Fibroblast of mammary gland (primary cell): ENCODE measurements around the gene CIAO2A.

Experiments
- DNase-seq: peaks from one replicate; pipeline ENCODE4 v3.0.0-alpha.2; 2010; ENCODE audit warnings: low read depth
- H3K4me3 ChIP-seq: 2 replicates; pipeline ENCODE4 v1.5.1; 2011; ENCODE audit warnings: low read depth, mild to moderate bottlenecking, low read length, moderate library complexity; ENCODE audit not compliant: control insufficient read depth
- CTCF ChIP-seq: conservative IDR thresholded peaks from 2 replicates; pipeline ENCODE4 v1.5.1; 2011; ENCODE audit warnings: low read depth, low read length, inconsistent platforms; ENCODE audit not compliant: control insufficient read depth, insufficient read depth

Gene CIAO2A

GRCh38 chr15:64032329-64032728 is 61.3 kb downstream of the CIAO2A start:
- no peak for TF ChIP-seq CTCF
- H3K4me3 ChIP-seq: no peak overlapping the region
- no peak for DNase-seq

GRCh38 chr15:64030123-64030522 is 63.5 kb downstream of the CIAO2A start:
- DNase-seq: no peak
- no peak overlapping the region for H3K4me3 ChIP-seq
- TF ChIP-seq CTCF: no peak

GRCh38 chr15:64029633-64030032 is 64.0 kb downstream of the CIAO2A start:
- no peak for DNase-seq
- TF ChIP-seq CTCF: no peak
- H3K4me3 ChIP-seq: no peak overlapping the region

GRCh38 chr15:64029110-64029509 is 64.5 kb downstream of the CIAO2A start:
- TF ChIP-seq CTCF: no peak

GRCh38 chr15:64026591-64026990 is 67.0 kb downstream of the CIAO2A start:
- no peak overlapping the region for H3K4me3 ChIP-seq
- no peak for DNase-seq
- no peak for TF ChIP-seq CTCF

More at GRCh38 chr15:64029110-64029509, 64.5 kb downstream of the CIAO2A start:
- no peak overlapping the region for H3K4me3 ChIP-seq
- DNase-seq: no peak

- DNase-seq: no peak
- peak; percentile 4 for TF ChIP-seq CTCF
- H3K4me3 ChIP-seq: no peak overlapping the region
Observed at GRCh38 chr15:64024172-64025050, 69.2 kb downstream of the CIAO2A start.
